Measurements from ENCODE around the gene SLC49A3.
"Not testable (repeated sequence)": the region's sequence is repeated elsewhere in the genome, so short reads cannot be mapped to it uniquely, and the experiment has no call there.

Gene SLC49A3

DNA sequence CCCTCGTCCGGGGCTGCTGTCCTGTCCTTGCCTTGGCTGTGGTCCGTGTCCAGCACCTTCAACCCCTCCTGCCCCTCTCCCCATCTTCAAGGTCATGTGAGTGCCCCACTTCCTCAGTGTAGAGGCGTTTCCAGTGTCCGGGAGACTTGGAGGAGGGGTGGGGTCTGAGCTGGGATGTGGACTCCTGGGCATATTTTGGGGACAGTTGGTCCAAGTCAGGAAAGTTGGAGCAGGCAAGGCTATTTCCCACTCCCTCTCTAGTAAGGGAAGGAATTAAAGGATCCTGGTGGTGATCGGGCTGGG lies 19.6 kb upstream of the SLC49A3 start:
- no peak overlapping the region for H3K9ac ChIP-seq (ENCODE audit: low read length)
- no peak overlapping the region for H3K4me3 ChIP-seq (ENCODE audit: insufficient read depth, low read length, poor library complexity, severe bottlenecking)
- no peaks in the 10 kb centered on the region for H3K9me2 ChIP-seq (replicated peaks; ENCODE audit: insufficient read depth, low read length)
- peaks cover 6% of the 10 kb centered on the region; the same call in 1 of the 2 replicates for H3F3A ChIP-seq (ENCODE audit: insufficient read depth)
- H3K27me3 ChIP-seq (ENCODE audit: low read length) = no peaks in the 10 kb centered on the region
- H3K9me3 ChIP-seq (ENCODE audit: insufficient read depth, low read length) = no peaks in the 10 kb centered on the region
- no peak overlapping the region for H3K4me2 ChIP-seq (ENCODE audit: low read depth, low read length, poor library complexity, severe bottlenecking)
- H2AFZ ChIP-seq (ENCODE audit: low read depth, low read length, severe bottlenecking) = no peak overlapping the region
- H3K79me2 ChIP-seq (ENCODE audit: insufficient read depth, low read length) = peaks cover 76% of the 10 kb centered on the region
- H4K20me1 ChIP-seq (ENCODE audit: low read depth, low read length) = no peaks in the 10 kb centered on the region; the same call in 1 of the 2 replicates
- TF ChIP-seq EZH2phosphoT487 (conservative IDR thresholded peaks at IDR 0.05; ENCODE audit: low read length) = no peak
- TF ChIP-seq, protein P1, sequence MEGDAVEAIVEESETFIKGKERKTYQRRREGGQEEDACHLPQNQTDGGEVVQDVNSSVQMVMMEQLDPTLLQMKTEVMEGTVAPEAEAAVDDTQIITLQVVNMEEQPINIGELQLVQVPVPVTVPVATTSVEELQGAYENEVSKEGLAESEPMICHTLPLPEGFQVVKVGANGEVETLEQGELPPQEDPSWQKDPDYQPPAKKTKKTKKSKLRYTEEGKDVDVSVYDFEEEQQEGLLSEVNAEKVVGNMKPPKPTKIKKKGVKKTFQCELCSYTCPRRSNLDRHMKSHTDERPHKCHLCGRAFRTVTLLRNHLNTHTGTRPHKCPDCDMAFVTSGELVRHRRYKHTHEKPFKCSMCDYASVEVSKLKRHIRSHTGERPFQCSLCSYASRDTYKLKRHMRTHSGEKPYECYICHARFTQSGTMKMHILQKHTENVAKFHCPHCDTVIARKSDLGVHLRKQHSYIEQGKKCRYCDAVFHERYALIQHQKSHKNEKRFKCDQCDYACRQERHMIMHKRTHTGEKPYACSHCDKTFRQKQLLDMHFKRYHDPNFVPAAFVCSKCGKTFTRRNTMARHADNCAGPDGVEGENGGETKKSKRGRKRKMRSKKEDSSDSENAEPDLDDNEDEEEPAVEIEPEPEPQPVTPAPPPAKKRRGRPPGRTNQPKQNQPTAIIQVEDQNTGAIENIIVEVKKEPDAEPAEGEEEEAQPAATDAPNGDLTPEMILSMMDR (IDR thresholded peaks at IDR 0.05; ENCODE audit: insufficient read depth, low read length, poor library complexity, severe bottlenecking) = no peak
- no peaks in the 10 kb centered on the region for H3K36me3 ChIP-seq (ENCODE audit: low read length)
- no peak overlapping the region for H3K27ac ChIP-seq (ENCODE audit: low read depth, low read length)

DNA sequence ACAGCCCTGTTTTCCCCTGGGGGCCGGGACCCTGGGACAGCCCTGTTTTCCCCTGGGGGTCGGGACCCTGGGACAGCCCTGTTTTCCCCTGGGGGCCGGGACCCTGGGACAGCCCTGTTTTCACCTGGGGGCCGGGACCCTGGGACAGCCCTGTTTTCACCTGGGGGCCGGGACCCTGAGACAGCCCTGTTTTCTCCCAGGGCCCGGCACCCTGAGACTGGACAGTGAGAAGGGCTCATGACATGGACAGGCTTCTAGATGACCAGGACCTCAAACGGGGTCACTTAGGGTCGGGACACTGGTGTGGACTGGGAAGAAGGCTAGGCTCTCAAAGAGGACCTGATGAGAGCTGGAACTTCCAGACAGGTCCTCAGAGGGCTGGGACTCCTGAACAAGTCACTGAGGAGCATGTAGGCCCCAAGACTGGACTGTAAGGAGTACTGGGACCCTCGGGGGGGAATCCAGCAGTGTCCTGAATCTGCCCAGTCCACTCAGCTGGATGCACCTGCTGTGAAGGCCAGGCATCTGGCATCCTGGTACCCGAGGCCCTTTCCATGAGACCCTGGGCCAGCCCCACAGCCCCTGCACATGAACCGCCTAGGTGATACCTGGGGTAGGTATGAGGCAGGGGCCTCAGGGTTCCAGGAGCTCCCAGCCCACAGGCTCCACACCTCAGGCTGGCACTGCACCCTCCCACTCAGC lies 19.1 kb upstream of the SLC49A3 start:
- Histone ChIP-seq H4K20me1 (ENCODE audit: low read depth, low read length) (no peaks in the 10 kb centered on the region; the same call in 1 of the 2 replicates), H3K9ac (ENCODE audit: low read length) (no peak overlapping the region), H3K27ac (ENCODE audit: low read depth, low read length) (no peak overlapping the region), H3F3A (ENCODE audit: insufficient read depth) (peaks cover 6% of the 10 kb centered on the region; the same call in 1 of the 2 replicates), H3K4me3 (ENCODE audit: insufficient read depth, low read length, poor library complexity, severe bottlenecking) (no peak overlapping the region), H3K36me3 (ENCODE audit: low read length) (no peaks in the 10 kb centered on the region), H3K27me3 (ENCODE audit: low read length) (no peaks in the 10 kb centered on the region), H3K9me3 (ENCODE audit: insufficient read depth, low read length) (no peaks in the 10 kb centered on the region), H3K9me2 (replicated peaks; ENCODE audit: insufficient read depth, low read length) (no peaks in the 10 kb centered on the region), H3K79me2 (ENCODE audit: insufficient read depth, low read length) (peaks cover 71% of the 10 kb centered on the region), H3K4me2 (ENCODE audit: low read depth, low read length, poor library complexity, severe bottlenecking) (no peak overlapping the region), H2AFZ (ENCODE audit: low read depth, low read length, severe bottlenecking) (no peak overlapping the region)
- TF ChIP-seq EZH2phosphoT487 (conservative IDR thresholded peaks at IDR 0.05; ENCODE audit: low read length) = no peak
- TF ChIP-seq, protein P1 (IDR thresholded peaks at IDR 0.05; ENCODE audit: insufficient read depth, low read length, poor library complexity, severe bottlenecking) = no peak

DNA sequence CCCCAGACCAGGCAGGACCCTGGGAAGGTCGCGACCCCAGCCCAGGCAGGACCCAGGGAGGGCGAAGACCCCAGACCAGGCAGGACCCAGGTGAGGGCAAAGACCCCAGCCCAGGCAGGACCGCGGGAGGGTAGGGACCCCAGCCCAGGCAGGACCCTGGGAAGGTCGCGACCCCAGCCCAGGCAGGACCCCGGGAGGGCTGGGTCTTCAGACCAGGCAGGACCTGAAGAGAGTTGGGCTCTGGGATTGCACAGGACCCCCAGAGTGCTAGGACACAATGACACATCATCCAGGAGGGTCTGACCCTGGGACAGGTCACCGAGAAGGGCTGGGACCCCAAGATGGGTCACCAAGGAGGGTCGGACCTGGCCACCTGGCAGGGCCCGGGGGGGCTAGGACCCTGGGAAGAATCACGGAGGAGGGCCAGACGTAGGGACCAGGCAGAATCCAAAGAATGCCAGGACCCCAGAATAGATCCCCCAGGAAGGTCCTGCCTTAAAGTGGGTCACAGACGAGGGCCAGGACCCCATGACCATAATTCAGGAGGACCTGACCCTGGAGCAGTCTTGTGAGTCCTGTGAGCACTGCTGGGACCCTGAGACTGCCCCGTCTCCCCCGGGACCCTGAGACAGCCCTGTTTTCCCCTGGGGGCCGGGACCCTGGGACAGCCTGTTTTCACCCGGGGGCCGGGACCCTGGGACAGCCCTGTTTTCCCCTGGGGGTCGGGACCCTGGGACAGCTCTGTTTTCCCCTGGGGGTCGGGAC lies 18.1 kb upstream of the SLC49A3 start:
- Histone ChIP-seq H2AFZ (ENCODE audit: low read depth, low read length, severe bottlenecking) (no peak overlapping the region), H3K4me2 (ENCODE audit: low read depth, low read length, poor library complexity, severe bottlenecking) (peak overlapping the region; percentile 71), H4K20me1 (ENCODE audit: low read depth, low read length) (no peaks in the 10 kb centered on the region; the same call in 1 of the 2 replicates), H3K36me3 (ENCODE audit: low read length) (no peaks in the 10 kb centered on the region), H3K27me3 (ENCODE audit: low read length) (no peaks in the 10 kb centered on the region), H3F3A (ENCODE audit: insufficient read depth) (peaks cover 6% of the 10 kb centered on the region; the same call in 1 of the 2 replicates), H3K4me3 (ENCODE audit: insufficient read depth, low read length, poor library complexity, severe bottlenecking) (peak overlapping the region; percentile 29), H3K27ac (ENCODE audit: low read depth, low read length) (no peak overlapping the region), H3K9me2 (replicated peaks; ENCODE audit: insufficient read depth, low read length) (no peaks in the 10 kb centered on the region), H3K79me2 (ENCODE audit: insufficient read depth, low read length) (peaks cover 60% of the 10 kb centered on the region), H3K9me3 (ENCODE audit: insufficient read depth, low read length) (no peaks in the 10 kb centered on the region), H3K9ac (ENCODE audit: low read length) (peak overlapping the region; percentile 97)
- no peak for TF ChIP-seq EZH2phosphoT487 (conservative IDR thresholded peaks at IDR 0.05; ENCODE audit: low read length)
- TF ChIP-seq, protein P1 (IDR thresholded peaks at IDR 0.05; ENCODE audit: insufficient read depth, low read length, poor library complexity, severe bottlenecking) = no peak

DNA sequence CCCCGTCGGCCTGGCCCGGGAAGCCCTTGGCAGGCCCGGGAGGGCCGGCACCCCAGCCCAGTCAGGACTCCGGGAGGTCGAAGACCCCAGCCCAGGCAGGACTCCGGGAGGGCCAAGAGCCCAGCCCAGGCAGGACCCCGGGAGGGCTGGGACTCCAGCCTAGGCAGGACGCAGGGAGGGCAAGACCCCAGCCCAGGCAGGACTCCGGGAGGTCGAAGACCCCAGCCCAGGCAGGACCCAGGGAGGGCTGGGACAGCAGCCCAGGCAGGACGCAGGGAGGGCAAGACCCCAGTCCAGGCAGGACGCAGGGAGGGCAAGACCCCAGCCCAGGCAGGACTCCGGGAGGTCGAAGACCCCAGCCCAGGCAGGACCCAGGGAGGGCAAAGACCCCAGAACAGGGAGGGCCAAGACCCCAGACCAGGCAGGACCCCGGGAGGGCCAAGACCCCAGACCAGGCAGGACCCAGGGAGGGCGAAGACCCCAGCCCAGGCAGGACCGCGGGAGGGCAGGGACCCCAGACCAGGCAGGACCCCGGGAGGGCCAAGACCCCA lies 17.2 kb upstream of the SLC49A3 start:
- Histone ChIP-seq H2AFZ (ENCODE audit: low read depth, low read length, severe bottlenecking) (peak overlapping the region; percentile 72), H3K4me3 (ENCODE audit: insufficient read depth, low read length, poor library complexity, severe bottlenecking) (peak overlapping the region; percentile 79), H3K9ac (ENCODE audit: low read length) (peak overlapping the region; percentile 97), H3K4me2 (ENCODE audit: low read depth, low read length, poor library complexity, severe bottlenecking) (peak overlapping the region; percentile 71), H3K27ac (ENCODE audit: low read depth, low read length) (peak overlapping the region; percentile 71), H3K79me2 (ENCODE audit: insufficient read depth, low read length) (peaks cover 53% of the 10 kb centered on the region)
- not testable (repeated sequence) for H3F3A ChIP-seq (ENCODE audit: insufficient read depth); H3K27me3 ChIP-seq (ENCODE audit: low read length); H3K36me3 ChIP-seq (ENCODE audit: low read length); H3K9me2 ChIP-seq (replicated peaks; ENCODE audit: insufficient read depth, low read length); H4K20me1 ChIP-seq (ENCODE audit: low read depth, low read length); H3K9me3 ChIP-seq (ENCODE audit: insufficient read depth, low read length)
